Neuronal stem cell (in vitro differentiated cells): Measurements from ENCODE around the gene GPRC5A.

Experiments used
- DNase-seq: peaks from one replicate; pipeline ENCODE4 v3.0.0-alpha.2; 2013; ENCODE audit warnings: low spot score
- H2AFZ ChIP-seq: one replicate; pipeline ENCODE4 v1.6.1; 2013; ENCODE audit warnings: mild to moderate bottlenecking, low read length, inconsistent platforms
- H2AK5ac ChIP-seq: 2 replicates; pipeline ENCODE4 v1.6.1; 2013; ENCODE audit warnings: low read depth, mild to moderate bottlenecking, inconsistent platforms, low read length, moderate library complexity, mixed read lengths
- H2BK120ac ChIP-seq: 2 replicates; pipeline ENCODE4 v1.6.1; 2013; ENCODE audit warnings: low read depth, mild to moderate bottlenecking, inconsistent platforms, low read length, moderate library complexity, mixed read lengths
- H2BK12ac ChIP-seq: one replicate; pipeline ENCODE4 v1.6.1; 2013; ENCODE audit warnings: low read length, inconsistent platforms
- H2BK15ac ChIP-seq: 2 replicates; pipeline ENCODE4 v1.6.1; 2013; ENCODE audit warnings: mild to moderate bottlenecking, low read length, inconsistent platforms, mixed read lengths
- H2BK5ac ChIP-seq: one replicate; pipeline ENCODE4 v1.6.1; 2013; ENCODE audit warnings: inconsistent platforms, mild to moderate bottlenecking, low read length, moderate library complexity
- H3K14ac ChIP-seq: one replicate; pipeline ENCODE4 v1.6.1; 2013; ENCODE audit warnings: low read length, inconsistent platforms
- H3K18ac ChIP-seq: 2 replicates; pipeline ENCODE4 v1.6.1; 2013; ENCODE audit warnings: low read length, inconsistent platforms
- H3K23ac ChIP-seq: 2 replicates; pipeline ENCODE4 v1.6.1; 2013; ENCODE audit warnings: low read depth, mild to moderate bottlenecking, mixed read lengths, low read length, inconsistent platforms; ENCODE audit not compliant: poor library complexity
- H3K27ac ChIP-seq: replicated peaks from 3 replicates; pipeline ENCODE4 v1.5.1; 2013; ENCODE audit warnings: low read length, inconsistent platforms
- H3K27me3 ChIP-seq, 3 experiments: 2 replicates each; pipeline ENCODE4 v1.6.1; 2013; ENCODE audit warnings: low read length in 3 of 3, mild to moderate bottlenecking in 2 of 3, inconsistent platforms in 1 of 3, low read depth in 1 of 3, mixed read lengths in 1 of 3, moderate library complexity in 1 of 3; ENCODE audit not compliant: control insufficient read depth in 3 of 3, insufficient read depth in 3 of 3
- H3K36me3 ChIP-seq, 2 donors: replicated peaks in 1 of 2; 2 replicates each; pipeline ENCODE4 v1.6.1; 2013; ENCODE audit warnings: low read length in 2 of 2; ENCODE audit not compliant: control insufficient read depth in 2 of 2, insufficient read depth in 2 of 2
- H3K4ac ChIP-seq: 2 replicates; pipeline ENCODE4 v1.6.1; 2013; ENCODE audit warnings: inconsistent platforms, mild to moderate bottlenecking, low read length, moderate library complexity
- H3K4me1 ChIP-seq, 2 donors: 1 replicate in 1 of 2; 2 replicates in 1 of 2; pipeline ENCODE4 v1.6.1; 2013; ENCODE audit warnings: low read length in 2 of 2, low read depth in 1 of 2; ENCODE audit not compliant: control insufficient read depth in 2 of 2, insufficient read depth in 1 of 2
- H3K4me2 ChIP-seq: one replicate; pipeline ENCODE4 v1.6.1; 2013; ENCODE audit warnings: mild to moderate bottlenecking, low read length, inconsistent platforms; ENCODE audit not compliant: insufficient read depth, poor library complexity, severe bottlenecking
- H3K4me3 ChIP-seq, 2 donors: 2 replicates each; pipeline ENCODE4 v1.5.1; 2013; ENCODE audit warnings: low read length in 2 of 2, mild to moderate bottlenecking in 2 of 2, inconsistent platforms in 1 of 2, moderate library complexity in 1 of 2
- H3K79me1 ChIP-seq: one replicate; pipeline ENCODE4 v1.6.1; 2013; ENCODE audit warnings: low read depth, mild to moderate bottlenecking, inconsistent platforms, low read length, moderate library complexity
- H3K9ac ChIP-seq: one replicate; pipeline ENCODE4 v1.6.1; 2013; ENCODE audit warnings: mild to moderate bottlenecking, low read depth, low read length, inconsistent platforms; ENCODE audit not compliant: poor library complexity
- H3K9me3 ChIP-seq, 2 donors: replicated peaks in 1 of 2; 2 replicates each; pipeline versions ENCODE3 to v1.6.1; 2013; ENCODE audit warnings: low read length in 2 of 2, mild to moderate bottlenecking in 2 of 2, inconsistent platforms in 1 of 2, low read depth in 1 of 2, mixed read lengths in 1 of 2, moderate library complexity in 1 of 2; ENCODE audit not compliant: control insufficient read depth in 2 of 2, insufficient read depth in 1 of 2
- H4K8ac ChIP-seq: one replicate; pipeline ENCODE4 v1.6.1; 2013; ENCODE audit warnings: low read depth, mild to moderate bottlenecking, inconsistent platforms, low read length, moderate library complexity
- H4K91ac ChIP-seq: one replicate; pipeline ENCODE4 v1.6.1; 2013; ENCODE audit warnings: low read length, low read depth, mild to moderate bottlenecking, inconsistent platforms; ENCODE audit not compliant: poor library complexity
- WGBS, 2 donors: extraction: QIAGEN DNeasy Blood & Tissue Kit; methylation state at CpG; one replicate each; pipeline ENCODE4 v1.1.7; 2013; ENCODE audit warnings: missing lambda C conversion rate in 2 of 2, mixed read lengths in 1 of 2; ENCODE audit not compliant: insufficient read length in 2 of 2, insufficient replicate concordance in 1 of 2; ENCODE audit errors: extremely low coverage in 2 of 2; 5-methylcytosine and 5-hydroxymethylcytosine counted together

Gene GPRC5A

DNA sequence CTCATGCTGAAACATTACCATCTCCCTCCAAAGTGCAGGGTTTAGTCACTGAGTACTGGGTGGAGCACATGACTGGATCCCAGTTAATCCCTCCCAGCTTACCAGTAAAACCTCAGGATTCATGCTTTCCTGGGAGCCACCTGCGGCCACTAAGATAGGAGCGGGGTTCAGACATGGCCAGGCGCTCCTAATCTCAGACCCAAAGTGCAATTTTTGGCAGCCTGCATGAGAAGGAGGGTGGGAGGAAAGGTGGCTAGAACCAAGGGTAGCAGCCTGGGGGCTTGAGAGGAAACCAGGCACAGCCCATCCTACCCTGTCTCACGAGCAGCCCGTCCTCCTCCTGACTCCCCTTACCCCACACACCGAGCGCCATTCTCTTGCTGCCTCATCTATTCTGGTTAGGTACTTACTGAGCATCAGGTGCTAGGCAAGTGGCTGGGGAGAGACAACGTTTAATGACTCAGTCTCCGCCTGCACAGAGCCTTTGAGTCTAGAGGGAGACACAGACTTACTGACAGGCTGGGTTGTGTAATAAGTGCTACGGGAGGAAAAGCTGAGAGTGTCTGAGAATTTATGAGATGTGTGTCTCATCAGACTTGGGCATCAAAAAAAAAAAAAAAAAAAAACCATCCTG, 9.9 kb downstream of the GPRC5A start:
- no CpG with 5 or more reads among the region's 10 CpGs for WGBS, 2 donors
- Histone ChIP-seq H3K4me3 (no peak overlapping the region), H3K9ac (no peak overlapping the region), H4K91ac (no peak overlapping the region), H3K23ac (no peak overlapping the region), H3K9me3 (no peaks in the 10 kb centered on the region), H2BK12ac (no peak overlapping the region), H2BK15ac (no peak overlapping the region), H3K4me1 (no peaks in the 10 kb centered on the region), H4K8ac (no peak overlapping the region), H3K27me3 (peaks cover 0 to 36% (median 0%) of the 10 kb centered on the region in 3 experiments), H2BK120ac (no peak overlapping the region), H2BK5ac (no peak overlapping the region), H3K4ac (no peak overlapping the region), H3K27ac (no peak overlapping the region), H3K18ac (no peak overlapping the region), H2AK5ac (no peak overlapping the region), H3K4me2 (no peak overlapping the region), H3K79me1 (no peaks in the 10 kb centered on the region), H3K36me3 (no peaks in the 10 kb centered on the region), H3K14ac (no peak overlapping the region), H2AFZ (no peak overlapping the region)
- no peak for DNase-seq

DNA sequence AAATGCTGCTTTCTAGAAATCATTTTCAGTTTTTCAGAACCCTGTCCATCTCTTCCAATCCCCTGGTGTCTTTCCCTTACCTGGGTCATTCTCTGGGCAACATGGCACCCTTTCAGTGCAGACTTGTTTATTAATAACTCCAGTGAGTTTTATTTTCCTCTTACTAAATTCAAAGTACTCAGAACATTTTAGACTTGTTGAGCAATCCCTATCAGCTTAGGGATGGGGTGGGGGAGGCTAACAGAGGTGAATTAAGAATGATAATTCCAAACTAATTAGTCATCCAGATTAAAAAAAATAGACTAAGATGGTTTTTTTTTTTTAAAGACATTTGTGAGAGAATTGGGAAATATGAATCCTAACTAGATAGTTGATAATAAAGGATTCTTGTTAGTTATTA, 10.7 kb downstream of the GPRC5A start:
- no peak overlapping the region for H2BK15ac ChIP-seq
- no peak overlapping the region for H2BK12ac ChIP-seq
- no peak overlapping the region for H3K27ac ChIP-seq

DNA sequence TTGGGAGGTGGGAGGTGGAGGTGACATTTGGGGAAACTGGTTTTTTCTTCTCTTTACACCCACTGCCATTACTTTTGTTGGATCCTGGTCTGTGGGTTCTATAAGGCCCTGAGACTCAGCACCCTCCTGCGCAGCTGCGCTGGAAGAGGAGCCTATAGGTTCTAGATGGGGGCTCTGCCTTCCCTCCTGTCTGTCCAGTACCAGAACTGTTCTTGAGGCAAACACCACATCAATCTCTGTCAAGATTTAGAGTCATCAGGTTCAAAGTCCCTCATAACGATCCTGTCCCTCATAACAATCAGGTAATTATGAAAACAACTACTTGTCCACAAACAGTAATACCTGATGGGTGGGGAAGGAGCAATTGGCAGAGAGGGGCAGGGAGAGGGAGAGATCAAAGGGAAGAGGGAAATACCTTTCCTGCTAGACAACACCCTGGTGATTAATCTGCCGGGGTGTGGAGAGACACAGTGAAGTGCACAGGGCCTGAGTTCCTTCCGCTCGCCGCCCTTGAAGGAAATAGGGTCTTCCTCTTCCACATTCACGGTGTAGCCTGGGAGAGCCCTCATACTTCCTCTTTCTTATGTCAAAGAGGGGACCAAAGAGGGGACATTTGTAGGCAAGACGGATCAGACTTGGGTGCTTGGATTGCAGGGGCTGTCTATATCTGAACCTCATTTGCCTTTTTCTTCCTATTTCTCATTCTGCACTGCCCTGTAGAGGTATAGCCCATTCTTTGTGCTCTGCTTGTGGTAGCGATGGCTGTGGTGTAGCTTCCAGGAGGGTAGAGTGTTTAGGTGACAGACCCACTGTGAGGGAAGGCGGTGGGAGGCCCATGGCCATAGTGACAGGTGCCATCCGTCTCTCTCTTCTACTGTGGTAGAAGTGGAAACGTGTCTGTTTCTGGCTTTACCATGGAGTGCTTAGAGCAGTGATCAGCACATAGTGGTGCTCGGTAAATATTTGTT, 12.6 kb downstream of the GPRC5A start:
- no peak overlapping the region for H3K4me2 ChIP-seq
- no peaks in the 10 kb centered on the region for H3K9me3 ChIP-seq
- H2BK5ac ChIP-seq, result no peak overlapping the region
- no peak overlapping the region for H3K23ac ChIP-seq
- no peak overlapping the region for H4K8ac ChIP-seq
- H3K4me3 ChIP-seq, result no peak overlapping the region
- no peak overlapping the region for H2AK5ac ChIP-seq
- H2AFZ ChIP-seq, result no peak overlapping the region
- no peak overlapping the region for H3K9ac ChIP-seq
- no peak overlapping the region for H2BK12ac ChIP-seq
- no peak for DNase-seq
- H3K18ac ChIP-seq, result no peak overlapping the region
- H2BK120ac ChIP-seq, result no peak overlapping the region
- no peak overlapping the region for H4K91ac ChIP-seq
- no CpG with 5 or more reads among the region's 14 CpGs for WGBS, 2 donors
- H2BK15ac ChIP-seq, result no peak overlapping the region
- H3K14ac ChIP-seq, result no peak overlapping the region
- no peak overlapping the region for H3K4ac ChIP-seq
- no peaks in the 10 kb centered on the region for H3K36me3 ChIP-seq
- H3K4me1 ChIP-seq, result peaks cover 0 to 2% of the 10 kb centered on the region in 2 donors
- no peaks in the 10 kb centered on the region for H3K79me1 ChIP-seq
- H3K27me3 ChIP-seq, result peaks cover 0 to 27% (median 0%) of the 10 kb centered on the region in 3 experiments
- no peak overlapping the region for H3K27ac ChIP-seq

More for the DNA sequence above, 10.7 kb downstream of the GPRC5A start:
- no peak for DNase-seq
- H3K36me3 ChIP-seq, result no peaks in the 10 kb centered on the region
- no peak overlapping the region for H2AK5ac ChIP-seq
- H2BK5ac ChIP-seq, result no peak overlapping the region
- H3K27me3 ChIP-seq, result peaks cover 0 to 30% (median 0%) of the 10 kb centered on the region in 3 experiments
- no peaks in the 10 kb centered on the region for H3K9me3 ChIP-seq
- no peak overlapping the region for H4K8ac ChIP-seq
- H3K4me1 ChIP-seq, result no peaks in the 10 kb centered on the region
- no peak overlapping the region for H2BK120ac ChIP-seq
- no peak overlapping the region for H3K4me3 ChIP-seq
- H3K18ac ChIP-seq, result no peak overlapping the region
- no peak overlapping the region for H3K4ac ChIP-seq
- no peaks in the 10 kb centered on the region for H3K79me1 ChIP-seq
- no peak overlapping the region for H3K4me2 ChIP-seq
- no peak overlapping the region for H3K23ac ChIP-seq
- H4K91ac ChIP-seq, result no peak overlapping the region
- H3K9ac ChIP-seq, result no peak overlapping the region
- no peak overlapping the region for H3K14ac ChIP-seq
- no peak overlapping the region for H2AFZ ChIP-seq

DNA sequence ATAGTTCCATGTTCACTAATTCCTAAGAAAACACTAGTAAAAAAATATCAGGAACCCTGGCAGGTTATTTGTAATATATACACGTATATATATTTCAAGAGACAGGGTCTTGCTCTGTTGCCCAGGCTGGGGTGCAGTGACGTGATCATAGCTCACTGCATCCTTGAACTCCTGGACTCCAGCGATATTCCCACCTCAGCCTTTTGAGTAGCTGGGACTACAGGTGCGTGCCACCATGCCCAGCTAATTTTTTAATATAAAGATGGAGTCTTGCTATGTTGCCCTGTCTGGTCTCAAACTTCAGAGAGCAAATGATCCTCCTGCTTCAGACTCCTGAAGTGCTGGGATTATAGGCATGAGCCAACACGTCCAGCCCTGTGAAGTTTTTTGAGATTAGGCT, 16.2 kb downstream of the GPRC5A start:
- Histone ChIP-seq H2AFZ (no peak overlapping the region), H3K4ac (no peak overlapping the region)

More for the DNA sequence above, 16.2 kb downstream of the GPRC5A start:
- Histone ChIP-seq H3K79me1 (no peaks in the 10 kb centered on the region), H2BK120ac (no peak overlapping the region), H2AK5ac (no peak overlapping the region), H2BK15ac (no peak overlapping the region), H3K23ac (no peak overlapping the region), H3K4me2 (no peak overlapping the region), H3K4me1 (peaks cover 0 to 3% of the 10 kb centered on the region in 2 donors), H2BK5ac (no peak overlapping the region), H3K27ac (no peak overlapping the region), H3K18ac (no peak overlapping the region), H4K91ac (no peak overlapping the region), H3K4me3 (no peak overlapping the region), H3K36me3 (no peaks in the 10 kb centered on the region), H3K14ac (no peak overlapping the region), H2BK12ac (no peak overlapping the region), H3K9ac (no peak overlapping the region), H3K9me3 (peaks cover 0 to 2% of the 10 kb centered on the region in 2 donors), H3K27me3 (peaks cover 0 to 14% (median 0%) of the 10 kb centered on the region in 3 experiments), H4K8ac (no peak overlapping the region)
- WGBS, 2 donors, result no CpG with 5 or more reads among the region's 5 CpGs
- DNase-seq, result no peak
